Measurements from ENCODE around the gene PHACTR3.

The PHACTR3 gene

GRCh38 chr20:59857966-59858365 lies 253.6 kb downstream of the PHACTR3 start:
- no peak overlapping the region for H2AFZ ChIP-seq (ENCODE audit: low read length)
- H3K4me1 ChIP-seq (ENCODE audit: insufficient read depth, low read length, severe bottlenecking) = no peaks in the 10 kb centered on the region
- TF ChIP-seq EZH2 (IDR thresholded peaks at IDR 0.05; ENCODE audit: borderline replicate concordance, low read length) (no peak), CTCF (IDR thresholded peaks at IDR 0.05; ENCODE audit: low read length) (no peak)

GRCh38 chr20:59858425-59858824 lies 254.1 kb downstream of the PHACTR3 start:
- TF ChIP-seq CTCF (IDR thresholded peaks at IDR 0.05; ENCODE audit: low read length) = no peak
- Histone ChIP-seq H3K9me3 (ENCODE audit: low read length) (no peaks in the 10 kb centered on the region), H3K27me3 (ENCODE audit: insufficient read depth, low read length) (0 out of 2 replicates have a peak, but pooled peaks cover 11% of the 10 kb centered on the region), H3K9ac (ENCODE audit: low read length) (no peak overlapping the region), H3K79me2 (ENCODE audit: insufficient read depth, low read length) (no peaks in the 10 kb centered on the region), H4K20me1 (ENCODE audit: insufficient read depth, low read length) (no peaks in the 10 kb centered on the region), H3K27ac (ENCODE audit: low read depth, low read length, poor library complexity, severe bottlenecking) (no peak overlapping the region), H3K4me2 (ENCODE audit: low read length) (no peak overlapping the region), H3K9me2 (ENCODE audit: low read depth, low read length) (no peaks in the 10 kb centered on the region), H3K36me3 (ENCODE audit: insufficient read depth, low read length) (no peaks in the 10 kb centered on the region), H3K4me1 (ENCODE audit: insufficient read depth, low read length, severe bottlenecking) (no peaks in the 10 kb centered on the region), H2AFZ (ENCODE audit: low read length) (no peak overlapping the region), H3F3A (ENCODE audit: insufficient read depth, low read length) (no peaks in the 10 kb centered on the region), H3K4me3 (ENCODE audit: low read depth, low read length, poor library complexity, severe bottlenecking) (no peak overlapping the region)

More at GRCh38 chr20:59857966-59858365, 253.6 kb downstream of the PHACTR3 start:
- Histone ChIP-seq H4K20me1 (ENCODE audit: insufficient read depth, low read length) (no peaks in the 10 kb centered on the region), H3K9me3 (ENCODE audit: low read length) (no peaks in the 10 kb centered on the region), H3K9me2 (ENCODE audit: low read depth, low read length) (no peaks in the 10 kb centered on the region), H3K27ac (ENCODE audit: low read depth, low read length, poor library complexity, severe bottlenecking) (no peak overlapping the region), H3K36me3 (ENCODE audit: insufficient read depth, low read length) (no peaks in the 10 kb centered on the region), H3K79me2 (ENCODE audit: insufficient read depth, low read length) (no peaks in the 10 kb centered on the region), H3K9ac (ENCODE audit: low read length) (no peak overlapping the region), H3K27me3 (ENCODE audit: insufficient read depth, low read length) (0 out of 2 replicates have a peak, but pooled peaks cover 11% of the 10 kb centered on the region), H3F3A (ENCODE audit: insufficient read depth, low read length) (no peaks in the 10 kb centered on the region), H3K4me2 (ENCODE audit: low read length) (no peak overlapping the region), H3K4me3 (ENCODE audit: low read depth, low read length, poor library complexity, severe bottlenecking) (no peak overlapping the region)

- Histone ChIP-seq H3K9me3 (ENCODE audit: low read length) (no peaks in the 10 kb centered on the region), H3K4me3 (ENCODE audit: low read depth, low read length, poor library complexity, severe bottlenecking) (no peak overlapping the region), H3K9me2 (ENCODE audit: low read depth, low read length) (no peaks in the 10 kb centered on the region), H2AFZ (ENCODE audit: low read length) (no peak overlapping the region), H3K27ac (ENCODE audit: low read depth, low read length, poor library complexity, severe bottlenecking) (no peak overlapping the region), H3K4me2 (ENCODE audit: low read length) (no peak overlapping the region), H4K20me1 (ENCODE audit: insufficient read depth, low read length) (no peaks in the 10 kb centered on the region), H3K27me3 (ENCODE audit: insufficient read depth, low read length) (0 out of 2 replicates have a peak, but pooled peaks cover 11% of the 10 kb centered on the region), H3K4me1 (ENCODE audit: insufficient read depth, low read length, severe bottlenecking) (no peaks in the 10 kb centered on the region), H3K9ac (ENCODE audit: low read length) (no peak overlapping the region), H3F3A (ENCODE audit: insufficient read depth, low read length) (no peaks in the 10 kb centered on the region), H3K79me2 (ENCODE audit: insufficient read depth, low read length) (no peaks in the 10 kb centered on the region), H3K36me3 (ENCODE audit: insufficient read depth, low read length) (no peaks in the 10 kb centered on the region)
- TF ChIP-seq CTCF (IDR thresholded peaks at IDR 0.05; ENCODE audit: low read length) = no peak
- no peak for TF ChIP-seq EZH2 (IDR thresholded peaks at IDR 0.05; ENCODE audit: borderline replicate concordance, low read length)
Observed at GRCh38 chr20:59861401-59861800, 257.1 kb downstream of the PHACTR3 start.

Measured in OCI-LY1 (cell line).